ENCODE data around the gene PRDM16.

PRDM16 gene

GRCh38 chr1:3317456-3317855 lies 248.5 kb downstream of the PRDM16 start:
- Histone ChIP-seq H3K27me3 (ENCODE audit: control insufficient read depth in 1 of 2, insufficient read depth in 1 of 2, low read length in 2 of 2) (peaks cover 2 to 35% of the 10 kb centered on the region in 2 experiments), H2AFZ (ENCODE audit: low read depth, low read length) (no peak overlapping the region), H2AK5ac (ENCODE audit: low read length, severe bottlenecking) (no peak overlapping the region), H3K36me3 (ENCODE audit: control insufficient read depth in 1 of 2, insufficient read depth in 2 of 2, low read depth in 1 of 2, low read length in 2 of 2) (no peaks in the 10 kb centered on the region), H4K8ac (ENCODE audit: low read length) (no peak overlapping the region), H3K23ac (ENCODE audit: low read length in 2 of 2) (no peak overlapping the region), H3K4ac (ENCODE audit: low read depth in 1 of 2, low read length in 2 of 2) (no peak overlapping the region), H3K4me3 (ENCODE audit: insufficient read depth in 1 of 2, low read depth in 1 of 2, low read length in 2 of 2) (no peak overlapping the region), H3K9ac (ENCODE audit: low read length) (no peak overlapping the region), H3K27ac (ENCODE audit: low read length, poor library complexity, severe bottlenecking) (no peak overlapping the region), H3K14ac (ENCODE audit: low read length in 2 of 2) (no peak overlapping the region), H2BK15ac (ENCODE audit: low read depth, poor library complexity, severe bottlenecking) (no peak overlapping the region), H3K9me3 (ENCODE audit: control insufficient read depth, low read length) (no peaks in the 10 kb centered on the region), H3K79me1 (replicated peaks; ENCODE audit: low read length, poor library complexity, severe bottlenecking) (no peaks in the 10 kb centered on the region), H2BK120ac (ENCODE audit: low read depth, low read length) (no peak overlapping the region), H2BK5ac (ENCODE audit: low read depth, low read length, poor library complexity, severe bottlenecking) (no peak overlapping the region), H4K91ac (ENCODE audit: low read length) (no peak overlapping the region), H3K18ac (ENCODE audit: low read depth in 1 of 2, low read length in 2 of 2) (no peak overlapping the region), H3K4me2 (ENCODE audit: low read length, poor library complexity, severe bottlenecking) (no peak overlapping the region), H3K4me1 (ENCODE audit: control insufficient read depth, insufficient read depth, low read depth, low read length) (peaks cover 12% of the 10 kb centered on the region), H2BK12ac (ENCODE audit: low read length in 2 of 2) (no peak overlapping the region)
- no peak for DNase-seq
- 96% methylated on average over 17 of the region's 17 CpGs for WGBS

GRCh38 chr1:3318329-3318728 lies 249.3 kb downstream of the PRDM16 start:
- 91% methylated on average over 1 of the region's 2 CpGs for WGBS
- no peak for DNase-seq
- no peak overlapping the region for H2BK15ac ChIP-seq (ENCODE audit: low read depth, poor library complexity, severe bottlenecking)

DNA sequence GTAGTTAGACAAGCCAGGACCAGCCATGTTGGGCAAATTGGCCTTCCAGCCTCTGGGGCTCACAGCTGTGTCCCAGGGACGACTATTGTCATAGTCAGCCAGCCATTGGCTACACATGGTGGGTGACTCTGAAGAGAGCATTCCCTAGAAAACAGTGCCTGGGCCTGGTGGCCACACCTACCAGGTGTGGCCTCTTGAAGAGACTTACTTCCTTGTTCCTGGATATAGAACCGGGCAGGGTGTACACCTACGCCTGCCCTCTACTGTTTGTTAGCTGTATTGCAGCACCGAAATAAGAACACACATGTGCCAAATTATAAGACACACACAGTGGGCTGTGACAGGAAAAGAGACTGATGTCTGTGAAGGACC lies 250.9 kb downstream of the PRDM16 start:
- H3K4me1 ChIP-seq (ENCODE audit: control insufficient read depth, insufficient read depth, low read depth, low read length): peaks cover 2% of the 10 kb centered on the region
- H3K18ac ChIP-seq (ENCODE audit: low read depth in 1 of 2, low read length in 2 of 2): no peak overlapping the region
- no peak overlapping the region for H3K27ac ChIP-seq (ENCODE audit: low read length, poor library complexity, severe bottlenecking)
- no peak overlapping the region for H2BK15ac ChIP-seq (ENCODE audit: low read depth, poor library complexity, severe bottlenecking)
- no peaks in the 10 kb centered on the region for H3K36me3 ChIP-seq (ENCODE audit: control insufficient read depth in 1 of 2, insufficient read depth in 2 of 2, low read depth in 1 of 2, low read length in 2 of 2)
- H2AFZ ChIP-seq (ENCODE audit: low read depth, low read length): no peak overlapping the region
- no peak overlapping the region for H2AK5ac ChIP-seq (ENCODE audit: low read length, severe bottlenecking)
- no peak overlapping the region for H3K9ac ChIP-seq (ENCODE audit: low read length)
- H3K4ac ChIP-seq (ENCODE audit: low read depth in 1 of 2, low read length in 2 of 2): no peak overlapping the region
- H4K91ac ChIP-seq (ENCODE audit: low read length): no peak overlapping the region
- H3K23ac ChIP-seq (ENCODE audit: low read length in 2 of 2): no peak overlapping the region
- H2BK12ac ChIP-seq (ENCODE audit: low read length in 2 of 2): no peak overlapping the region
- no peak overlapping the region for H3K14ac ChIP-seq (ENCODE audit: low read length in 2 of 2)
- no peak overlapping the region for H3K4me2 ChIP-seq (ENCODE audit: low read length, poor library complexity, severe bottlenecking)
- H3K9me3 ChIP-seq (ENCODE audit: control insufficient read depth, low read length): no peaks in the 10 kb centered on the region
- no peak overlapping the region for H3K4me3 ChIP-seq (ENCODE audit: insufficient read depth in 1 of 2, low read depth in 1 of 2, low read length in 2 of 2)
- whole genome bisulfite sequencing: 13% methylated on average over 4 of the region's 4 CpGs
- H4K8ac ChIP-seq (ENCODE audit: low read length): no peak overlapping the region
- no peaks in the 10 kb centered on the region for H3K79me1 ChIP-seq (replicated peaks; ENCODE audit: low read length, poor library complexity, severe bottlenecking)
- H3K27me3 ChIP-seq (ENCODE audit: control insufficient read depth in 1 of 2, insufficient read depth in 1 of 2, low read length in 2 of 2): peaks cover 26 to 59% of the 10 kb centered on the region in 2 experiments
- no peak overlapping the region for H2BK5ac ChIP-seq (ENCODE audit: low read depth, low read length, poor library complexity, severe bottlenecking)
- peak; percentile 43 for DNase-seq
- H2BK120ac ChIP-seq (ENCODE audit: low read depth, low read length): no peak overlapping the region

More at GRCh38 chr1:3318329-3318728, 249.3 kb downstream of the PRDM16 start:
- H3K27ac ChIP-seq (ENCODE audit: low read length, poor library complexity, severe bottlenecking): no peak overlapping the region
- peaks cover 11 to 44% of the 10 kb centered on the region in 2 experiments for H3K27me3 ChIP-seq (ENCODE audit: control insufficient read depth in 1 of 2, insufficient read depth in 1 of 2, low read length in 2 of 2)
- no peak overlapping the region for H3K23ac ChIP-seq (ENCODE audit: low read length in 2 of 2)
- H3K18ac ChIP-seq (ENCODE audit: low read depth in 1 of 2, low read length in 2 of 2): no peak overlapping the region
- H2AFZ ChIP-seq (ENCODE audit: low read depth, low read length): no peak overlapping the region
- H4K91ac ChIP-seq (ENCODE audit: low read length): no peak overlapping the region
- no peak overlapping the region for H3K4me2 ChIP-seq (ENCODE audit: low read length, poor library complexity, severe bottlenecking)
- no peak overlapping the region for H2AK5ac ChIP-seq (ENCODE audit: low read length, severe bottlenecking)
- no peaks in the 10 kb centered on the region for H3K9me3 ChIP-seq (ENCODE audit: control insufficient read depth, low read length)
- no peak overlapping the region for H2BK120ac ChIP-seq (ENCODE audit: low read depth, low read length)
- H3K4me3 ChIP-seq (ENCODE audit: insufficient read depth in 1 of 2, low read depth in 1 of 2, low read length in 2 of 2): no peak overlapping the region
- no peak overlapping the region for H4K8ac ChIP-seq (ENCODE audit: low read length)
- no peak overlapping the region for H2BK12ac ChIP-seq (ENCODE audit: low read length in 2 of 2)
- H3K4me1 ChIP-seq (ENCODE audit: control insufficient read depth, insufficient read depth, low read depth, low read length): peaks cover 7% of the 10 kb centered on the region
- no peaks in the 10 kb centered on the region for H3K79me1 ChIP-seq (replicated peaks; ENCODE audit: low read length, poor library complexity, severe bottlenecking)
- H3K9ac ChIP-seq (ENCODE audit: low read length): no peak overlapping the region
- no peak overlapping the region for H2BK5ac ChIP-seq (ENCODE audit: low read depth, low read length, poor library complexity, severe bottlenecking)
- no peaks in the 10 kb centered on the region for H3K36me3 ChIP-seq (ENCODE audit: control insufficient read depth in 1 of 2, insufficient read depth in 2 of 2, low read depth in 1 of 2, low read length in 2 of 2)
- H3K14ac ChIP-seq (ENCODE audit: low read length in 2 of 2): no peak overlapping the region
- no peak overlapping the region for H3K4ac ChIP-seq (ENCODE audit: low read depth in 1 of 2, low read length in 2 of 2)

GRCh38 chr1:3320246-3321152 lies 251.5 kb downstream of the PRDM16 start:
- Histone ChIP-seq H3K4me1 (ENCODE audit: control insufficient read depth, insufficient read depth, low read depth, low read length) (peaks cover 2% of the 10 kb centered on the region), H2BK15ac (ENCODE audit: low read depth, poor library complexity, severe bottlenecking) (no peak overlapping the region), H3K4me3 (ENCODE audit: insufficient read depth in 1 of 2, low read depth in 1 of 2, low read length in 2 of 2) (no peak overlapping the region), H4K8ac (ENCODE audit: low read length) (no peak overlapping the region), H3K4me2 (ENCODE audit: low read length, poor library complexity, severe bottlenecking) (no peak overlapping the region), H3K23ac (ENCODE audit: low read length in 2 of 2) (no peak overlapping the region), H3K9ac (ENCODE audit: low read length) (no peak overlapping the region), H3K9me3 (ENCODE audit: control insufficient read depth, low read length) (no peaks in the 10 kb centered on the region), H3K4ac (ENCODE audit: low read depth in 1 of 2, low read length in 2 of 2) (no peak overlapping the region), H4K91ac (ENCODE audit: low read length) (no peak overlapping the region), H3K36me3 (ENCODE audit: control insufficient read depth in 1 of 2, insufficient read depth in 2 of 2, low read depth in 1 of 2, low read length in 2 of 2) (no peaks in the 10 kb centered on the region), H3K18ac (ENCODE audit: low read depth in 1 of 2, low read length in 2 of 2) (no peak overlapping the region), H2BK120ac (ENCODE audit: low read depth, low read length) (no peak overlapping the region), H2BK12ac (ENCODE audit: low read length in 2 of 2) (no peak overlapping the region), H3K27me3 (ENCODE audit: control insufficient read depth in 1 of 2, insufficient read depth in 1 of 2, low read length in 2 of 2) (peaks cover 26 to 60% of the 10 kb centered on the region in 2 experiments), H2AK5ac (ENCODE audit: low read length, severe bottlenecking) (no peak overlapping the region), H3K27ac (ENCODE audit: low read length, poor library complexity, severe bottlenecking) (no peak overlapping the region), H2BK5ac (ENCODE audit: low read depth, low read length, poor library complexity, severe bottlenecking) (no peak overlapping the region), H2AFZ (ENCODE audit: low read depth, low read length) (no peak overlapping the region), H3K14ac (ENCODE audit: low read length in 2 of 2) (no peak overlapping the region), H3K79me1 (replicated peaks; ENCODE audit: low read length, poor library complexity, severe bottlenecking) (no peaks in the 10 kb centered on the region)
- DNase-seq: no peak
- WGBS: 75% methylated on average over 18 of the region's 18 CpGs
